NCI-H345 (cell line): ENCODE data around the gene DES.
"Not testable (repeated sequence)": the region's sequence is repeated elsewhere in the genome, so short reads cannot be mapped to it uniquely, and the experiment has no call there.

Source experiments
- DNase-seq: peaks from one replicate; lab custom pipeline; 2025; lab: John Stamatoyannopoulos, UW

The DES gene

GRCh38 chr2:219418155-219419011, at the start of gene DES:
TSS of gene DES (plus strand) at chr2:219418377. CDS start at chr2:219418463, 86 bp downstream.
- no peak for DNase-seq

DNA sequence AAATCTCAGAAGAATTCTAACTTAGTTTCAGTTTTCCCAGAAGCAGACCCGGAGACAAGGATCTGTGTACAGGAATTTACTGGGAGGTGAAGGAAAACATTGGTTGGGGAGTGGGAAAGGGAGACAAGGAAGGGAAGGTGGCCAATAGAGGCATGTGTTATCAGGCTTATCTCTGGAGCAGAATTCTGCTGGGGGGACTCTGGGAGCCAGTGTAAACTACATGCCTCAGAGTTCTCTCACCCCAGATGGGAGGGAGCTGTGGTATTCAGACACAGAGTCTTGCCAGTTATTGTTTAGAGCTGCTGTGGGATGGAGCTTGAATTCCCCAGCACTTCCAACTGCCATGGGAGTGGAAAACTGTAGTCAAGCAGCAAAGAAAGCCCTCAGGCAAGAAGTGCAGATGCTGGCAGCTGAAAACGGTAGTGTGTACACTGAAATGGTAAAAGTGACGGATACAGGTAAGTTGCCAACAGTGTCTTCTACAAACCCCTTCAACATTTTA, 49.4 kb upstream of the DES start:
- no peak for DNase-seq

GRCh38 chr2:219369447-219369861, 48.7 kb upstream of the DES start:
- no peak for DNase-seq

- no peak for DNase-seq
Observed at GRCh38 chr2:219378163-219378851, 39.9 kb upstream of the DES start.

- no peak for DNase-seq
Observed at GRCh38 chr2:219380926-219381325, 37.3 kb upstream of the DES start.

GRCh38 chr2:219381448-219381847, 36.7 kb upstream of the DES start:
- DNase-seq: no peak

DNA sequence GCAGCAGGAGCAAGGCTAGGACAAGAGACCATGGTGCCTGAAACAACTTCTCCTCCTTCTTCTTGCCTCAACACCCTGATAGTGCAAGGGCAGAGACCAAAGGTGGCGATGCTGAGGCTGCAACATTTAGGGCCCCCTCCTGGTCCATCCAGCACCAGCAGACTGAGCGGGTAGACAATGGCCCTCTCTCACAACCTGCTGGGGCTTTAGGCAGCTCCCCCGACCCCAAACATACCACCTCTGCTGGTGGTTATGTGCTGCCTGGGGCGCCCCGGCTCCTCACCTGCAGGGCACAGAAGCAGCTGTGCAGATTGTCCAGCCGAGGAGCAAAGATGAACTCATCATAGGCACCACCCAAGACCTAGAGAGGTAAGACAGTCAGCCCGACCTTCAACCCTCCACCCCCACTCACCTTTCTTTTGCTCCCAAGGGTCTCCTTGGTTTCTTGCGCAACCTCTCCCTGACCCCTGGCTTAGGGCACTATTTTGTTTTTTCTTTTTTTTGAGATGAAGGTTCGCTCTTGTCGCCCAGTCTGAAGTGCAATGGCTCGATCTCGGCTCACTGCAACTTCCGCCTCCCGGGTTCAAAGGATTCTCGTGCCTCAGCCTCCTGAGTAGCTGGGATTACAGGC, 34.0 kb upstream of the DES start:
- DNase-seq: no peak

DNA sequence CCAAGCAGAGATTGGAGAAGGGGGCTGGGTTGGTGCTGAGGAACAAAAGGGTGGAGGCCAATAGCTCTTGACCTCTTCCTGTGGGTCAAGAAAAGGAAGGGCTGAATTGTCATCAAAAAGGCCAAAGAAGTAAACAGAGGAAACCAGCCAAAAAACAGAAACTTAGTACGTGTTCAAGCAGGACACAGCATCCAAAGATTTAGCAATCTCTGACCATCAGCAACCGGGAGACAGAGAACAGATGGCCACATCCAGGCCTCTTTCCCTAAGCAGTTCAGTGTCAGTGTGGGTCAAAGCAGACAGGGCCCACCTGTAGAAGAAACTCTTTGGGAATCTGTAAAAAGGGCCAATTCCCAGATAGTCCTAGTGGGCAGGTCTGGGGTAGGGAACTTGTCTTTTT, 33.3 kb upstream of the DES start:
- no peak for DNase-seq

DNA sequence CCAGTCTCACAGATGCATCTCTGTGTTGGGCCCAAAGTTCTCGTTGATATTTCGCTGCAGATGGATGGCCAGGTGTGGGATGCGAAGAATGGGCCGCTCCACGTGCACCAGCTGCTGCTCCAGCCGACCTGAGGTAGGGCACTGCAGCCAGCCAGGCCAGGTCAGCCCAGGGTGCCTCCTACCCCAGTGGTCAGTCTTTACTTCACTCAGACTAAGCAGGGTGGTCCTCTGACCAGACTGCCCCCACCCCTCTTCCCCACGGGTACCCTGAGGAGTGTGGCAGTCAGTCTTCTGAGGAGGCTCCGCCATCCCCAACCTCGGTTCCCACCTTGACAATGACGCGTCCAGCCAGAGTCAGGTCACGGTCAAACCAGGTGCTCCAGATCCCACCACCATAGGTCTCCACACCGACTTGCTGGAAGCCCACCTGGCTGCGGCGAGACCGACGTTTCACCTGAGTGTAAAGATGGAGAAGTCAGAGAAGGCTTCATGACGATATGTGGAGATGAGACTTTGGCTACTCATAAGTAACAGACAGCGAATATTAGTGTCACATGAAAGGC, 32.1 kb upstream of the DES start:
- no peak for DNase-seq

DNA sequence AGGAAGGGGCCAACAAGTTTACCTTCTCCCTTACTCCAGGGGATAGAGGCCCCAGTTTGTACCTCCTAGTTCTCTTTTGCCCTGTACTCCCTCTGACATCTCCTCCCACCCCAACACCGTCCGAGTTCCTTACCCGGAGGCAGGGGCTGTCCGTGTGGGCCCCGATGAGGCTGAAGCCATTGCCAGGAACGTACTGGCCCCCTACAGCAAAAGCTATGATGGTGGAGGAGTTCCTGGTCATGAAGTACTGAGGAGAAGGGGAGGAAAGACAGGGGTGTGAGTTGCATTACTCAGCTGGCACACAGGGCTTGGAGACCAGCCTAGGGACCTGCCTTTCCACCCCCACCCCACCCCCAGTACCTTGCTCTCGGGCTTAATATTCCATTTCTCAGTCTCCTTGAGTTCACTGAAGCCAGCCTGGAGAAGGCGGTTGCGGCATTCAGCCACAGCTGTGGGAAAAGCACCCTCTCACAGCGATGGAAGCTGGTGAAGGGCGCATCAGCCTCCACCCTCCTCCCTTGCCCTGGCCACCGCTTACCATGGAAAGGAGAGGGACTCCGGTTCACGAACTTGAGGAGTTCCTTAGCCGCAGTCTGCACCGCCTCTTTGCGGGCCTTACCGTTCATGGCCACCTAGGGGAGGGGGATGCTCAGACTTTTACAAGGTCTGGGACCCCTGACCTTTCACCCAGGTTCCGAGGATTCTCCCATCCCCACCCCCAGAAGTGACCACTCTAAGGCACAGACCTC, 31.5 kb upstream of the DES start:
- DNase-seq: no peak

DNA sequence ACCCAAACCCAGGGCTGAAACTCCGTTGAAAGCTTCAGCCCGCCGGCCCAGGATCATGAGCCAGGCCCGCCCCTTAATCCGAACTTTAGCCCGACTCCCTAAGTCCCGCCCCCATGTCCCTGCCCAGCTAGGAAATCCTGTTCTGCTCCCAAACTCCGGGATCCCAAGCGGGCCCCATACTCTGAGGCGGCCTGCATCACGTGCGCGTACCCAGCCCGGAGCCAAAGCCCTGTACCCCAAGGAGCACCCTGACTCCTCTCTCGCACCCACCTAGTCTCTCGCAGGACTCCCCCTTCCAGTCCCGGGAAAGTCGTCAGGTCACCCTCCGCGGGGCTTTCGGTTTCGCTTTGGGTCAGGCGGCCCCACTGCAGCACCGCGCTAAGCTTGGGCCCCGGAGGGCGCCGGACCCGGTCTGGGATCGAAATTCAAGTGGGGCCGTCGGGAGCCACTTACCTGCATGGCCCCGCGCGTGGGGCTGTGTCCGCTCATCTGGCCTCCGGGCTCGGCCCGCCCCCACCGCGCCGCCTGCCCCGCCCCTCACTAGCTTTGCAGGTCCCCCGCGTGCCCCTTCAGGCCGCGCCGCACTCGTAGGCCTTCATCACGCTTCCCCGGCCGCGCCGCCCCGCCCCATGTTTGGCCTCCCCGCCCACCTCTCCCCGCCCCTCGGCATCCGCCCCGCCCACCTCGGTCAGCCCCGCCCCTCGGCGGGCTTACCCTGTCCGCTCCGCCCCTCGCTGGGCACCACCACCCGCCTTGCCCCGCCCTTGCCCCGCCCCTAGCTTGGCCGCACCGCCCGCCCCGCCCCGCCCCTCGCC, 30.7 kb upstream of the DES start, which contains the start of gene DNPEP:
DNPEP (minus strand) TSS at position 607 of the 815 bp plus-strand sequence; CDS start at position 489, 118 bp downstream.
- DNase-seq: peak; percentile 93

GRCh38 chr2:219388121-219388906, 29.9 kb upstream of the DES start:
- DNase-seq: peak; percentile 97

DNA sequence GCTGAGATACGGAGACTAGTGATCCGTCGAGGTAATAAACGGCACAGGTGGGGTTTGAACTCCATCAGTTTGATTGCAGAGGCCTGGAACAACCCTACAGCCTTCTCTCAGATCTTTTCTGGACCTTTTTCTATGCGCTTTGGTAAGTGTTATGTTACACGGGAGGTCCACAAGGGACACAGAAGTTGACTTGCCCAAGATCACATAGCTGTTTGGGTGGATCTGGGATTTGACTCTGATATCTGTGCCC, 29.3 kb upstream of the DES start:
- no peak for DNase-seq

DNA sequence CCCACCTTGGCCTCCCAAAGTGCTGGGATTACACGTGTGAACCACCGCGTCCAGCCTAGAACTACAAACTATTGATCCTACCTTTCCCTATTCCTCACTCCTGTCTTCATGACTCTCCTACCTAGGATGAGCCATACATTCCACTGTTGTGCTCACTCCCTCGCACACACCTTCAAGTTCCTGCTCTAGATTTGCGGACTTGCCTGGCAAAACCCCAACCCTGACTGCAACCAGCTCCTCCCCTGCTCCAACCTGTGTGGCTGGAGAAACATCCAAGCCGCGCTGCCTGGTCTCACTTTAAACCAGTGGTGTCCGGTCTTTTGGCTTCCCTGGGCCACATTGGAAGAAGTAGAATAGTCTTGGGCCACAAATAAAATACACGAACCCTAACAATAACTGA, 25.4 kb upstream of the DES start:
- no peak for DNase-seq

GRCh38 chr2:219395056-219395455, 23.1 kb upstream of the DES start:
- not testable (repeated sequence) for DNase-seq

- DNase-seq: no peak
Observed at GRCh38 chr2:219395609-219396008, 22.6 kb upstream of the DES start.

- no peak for DNase-seq
Observed at GRCh38 chr2:219396863-219397457, 21.2 kb upstream of the DES start.

DNA sequence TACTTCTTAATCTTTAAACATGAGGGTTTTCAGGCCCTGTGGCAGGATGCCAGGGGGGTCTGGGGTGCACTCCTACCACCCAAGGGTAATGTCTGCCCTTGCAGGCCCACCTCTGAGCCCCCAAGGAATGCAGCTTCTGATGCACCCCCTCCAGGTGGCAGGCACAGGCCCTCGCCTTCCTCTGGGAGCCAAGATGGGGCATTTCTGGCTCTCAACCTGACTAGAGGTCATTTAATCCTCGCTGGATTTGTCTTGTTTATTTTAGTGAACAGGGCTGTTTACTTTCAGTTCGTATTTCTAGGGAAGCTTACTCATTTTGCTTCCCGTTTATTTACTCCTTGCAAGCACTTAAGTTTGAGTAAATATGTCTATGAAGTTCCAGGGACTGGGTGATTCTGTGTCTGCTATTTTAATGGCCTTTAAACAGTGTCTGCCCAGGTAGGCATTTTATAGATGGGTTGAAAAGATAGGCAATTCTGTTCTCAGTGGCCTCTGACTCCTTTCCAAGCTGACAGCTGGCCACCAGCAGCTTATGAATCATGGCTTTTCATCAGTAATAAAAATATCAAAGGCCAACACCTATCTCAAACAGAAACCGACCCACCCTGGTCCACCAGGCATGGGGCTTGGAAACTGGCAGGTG, 19.3 kb upstream of the DES start:
- DNase-seq: peak; percentile 57
